ENCODE data around the gene ASF1B. TPM values are rescaled to one million over a fixed set of nuclear protein-coding genes. Genes with fewer than 3 reads are reported as not detected.

The ASF1B gene
- total RNA-seq, 4 donors from 2014 or later: 3.2 to 25.6 (median 14.2) TPM

DNA sequence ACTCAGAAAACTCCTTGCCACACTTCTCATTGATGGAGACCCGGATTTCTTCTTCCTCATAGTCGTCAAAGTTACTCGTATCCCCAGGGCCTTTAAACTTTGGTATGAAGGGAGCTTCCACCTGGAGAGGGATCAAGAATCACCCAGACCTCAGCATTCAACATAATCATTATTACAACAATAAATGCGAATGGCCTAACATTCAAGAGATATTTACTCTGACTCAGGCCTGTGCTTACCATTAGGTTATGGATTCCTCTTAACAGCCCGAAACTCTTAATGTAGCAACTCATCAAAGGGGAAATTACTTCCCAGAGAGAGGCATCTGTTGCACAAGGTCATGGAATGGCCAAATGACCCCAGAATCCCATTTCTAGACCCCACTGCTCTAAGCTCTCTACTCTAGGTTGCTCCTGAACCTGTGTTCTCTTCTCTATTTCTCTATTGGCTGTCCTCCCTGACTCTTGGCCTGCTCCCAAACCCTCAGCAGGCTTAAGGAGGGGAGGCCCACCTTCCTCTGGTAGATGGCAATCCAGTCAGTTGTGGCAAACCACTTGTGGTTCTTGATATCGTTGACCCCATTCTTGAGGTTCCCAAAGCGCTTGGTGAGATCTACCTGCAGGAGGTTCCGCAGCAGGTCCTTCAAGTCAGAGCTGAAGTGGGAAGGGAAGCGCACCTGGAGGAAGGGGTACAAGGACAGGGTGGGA lies 43.1 kb downstream of the ASF1B start:
- 92 to 98% methylated on average over 7 to 8 of the region's 9 CpGs for WGBS, 2 donors

DNA sequence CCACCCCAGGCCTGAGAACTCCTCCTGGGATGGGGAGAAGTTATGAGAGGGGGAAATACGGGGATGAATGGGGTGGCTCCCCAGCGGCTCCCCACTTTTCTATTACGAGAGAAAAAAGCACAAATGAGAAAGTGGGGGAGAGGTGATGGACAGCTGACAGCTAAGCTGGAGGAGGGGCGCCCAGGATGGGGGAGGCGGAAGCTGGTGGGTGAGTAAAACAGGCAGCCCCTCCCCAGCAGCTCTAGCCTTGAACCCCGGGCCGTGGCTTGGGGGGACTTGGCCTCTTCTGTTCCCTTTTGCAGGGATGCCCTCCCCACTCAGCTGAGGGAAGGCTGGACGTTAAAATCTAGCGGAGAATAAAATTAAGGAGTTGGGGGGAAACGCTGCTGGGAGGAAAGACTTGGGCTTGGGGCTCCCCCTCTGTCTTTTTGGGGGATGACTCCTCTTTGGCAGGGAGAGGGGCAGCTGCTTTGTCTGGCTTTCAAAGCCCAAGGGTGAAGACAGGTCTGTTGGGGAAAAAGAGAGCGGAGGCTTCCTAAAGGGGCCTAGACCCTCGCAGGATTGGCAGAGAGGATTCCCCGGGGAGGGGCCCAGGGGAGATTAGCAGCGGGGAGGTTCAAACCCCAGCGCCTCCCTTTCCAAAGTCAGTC lies 44.5 kb downstream of the ASF1B start:
- Histone ChIP-seq H3K4me1 (peaks cover 10 to 24% (median 11%) of the 10 kb centered on the region in 3 donors), H3K27me3 (no peaks in the 10 kb centered on the region), H3K36me3 (peaks cover 5 to 29% (median 8%) of the 10 kb centered on the region in 3 donors), H3K4me3 (peak overlapping the region; percentile 64 to 98 (median 84)), H3K27ac (peak overlapping the region; percentile 88 to 98 (median 92)), H3K9me3 (peaks cover 0 to 12% (median 5%) of the 10 kb centered on the region in 3 donors)
- intact Hi-C loops (cut with DNase I): no loop called here
- 12 to 15% methylated on average over 14 of the region's 15 CpGs for WGBS, 2 donors
- DNase-seq: no peak
- TF ChIP-seq, protein P1, sequence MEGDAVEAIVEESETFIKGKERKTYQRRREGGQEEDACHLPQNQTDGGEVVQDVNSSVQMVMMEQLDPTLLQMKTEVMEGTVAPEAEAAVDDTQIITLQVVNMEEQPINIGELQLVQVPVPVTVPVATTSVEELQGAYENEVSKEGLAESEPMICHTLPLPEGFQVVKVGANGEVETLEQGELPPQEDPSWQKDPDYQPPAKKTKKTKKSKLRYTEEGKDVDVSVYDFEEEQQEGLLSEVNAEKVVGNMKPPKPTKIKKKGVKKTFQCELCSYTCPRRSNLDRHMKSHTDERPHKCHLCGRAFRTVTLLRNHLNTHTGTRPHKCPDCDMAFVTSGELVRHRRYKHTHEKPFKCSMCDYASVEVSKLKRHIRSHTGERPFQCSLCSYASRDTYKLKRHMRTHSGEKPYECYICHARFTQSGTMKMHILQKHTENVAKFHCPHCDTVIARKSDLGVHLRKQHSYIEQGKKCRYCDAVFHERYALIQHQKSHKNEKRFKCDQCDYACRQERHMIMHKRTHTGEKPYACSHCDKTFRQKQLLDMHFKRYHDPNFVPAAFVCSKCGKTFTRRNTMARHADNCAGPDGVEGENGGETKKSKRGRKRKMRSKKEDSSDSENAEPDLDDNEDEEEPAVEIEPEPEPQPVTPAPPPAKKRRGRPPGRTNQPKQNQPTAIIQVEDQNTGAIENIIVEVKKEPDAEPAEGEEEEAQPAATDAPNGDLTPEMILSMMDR (IDR thresholded peaks at IDR 0.05): no peak

More for the DNA sequence above, 43.1 kb downstream of the ASF1B start:
- Histone ChIP-seq H3K9me3 (peaks cover 0 to 12% (median 5%) of the 10 kb centered on the region in 3 donors), H3K27ac (no peak overlapping the region), H3K36me3 (peaks cover 2 to 30% (median 9%) of the 10 kb centered on the region in 3 donors), H3K4me3 (no peak overlapping the region), H3K27me3 (no peaks in the 10 kb centered on the region), H3K4me1 (peaks cover 10 to 24% (median 11%) of the 10 kb centered on the region in 3 donors)
- DNase-seq: no peak
- TF ChIP-seq, protein P1 (IDR thresholded peaks at IDR 0.05): no peak
- no peak for TF ChIP-seq POLR2A (IDR thresholded peaks at IDR 0.05)
- intact Hi-C loops (cut with DNase I): no loop called here

DNA sequence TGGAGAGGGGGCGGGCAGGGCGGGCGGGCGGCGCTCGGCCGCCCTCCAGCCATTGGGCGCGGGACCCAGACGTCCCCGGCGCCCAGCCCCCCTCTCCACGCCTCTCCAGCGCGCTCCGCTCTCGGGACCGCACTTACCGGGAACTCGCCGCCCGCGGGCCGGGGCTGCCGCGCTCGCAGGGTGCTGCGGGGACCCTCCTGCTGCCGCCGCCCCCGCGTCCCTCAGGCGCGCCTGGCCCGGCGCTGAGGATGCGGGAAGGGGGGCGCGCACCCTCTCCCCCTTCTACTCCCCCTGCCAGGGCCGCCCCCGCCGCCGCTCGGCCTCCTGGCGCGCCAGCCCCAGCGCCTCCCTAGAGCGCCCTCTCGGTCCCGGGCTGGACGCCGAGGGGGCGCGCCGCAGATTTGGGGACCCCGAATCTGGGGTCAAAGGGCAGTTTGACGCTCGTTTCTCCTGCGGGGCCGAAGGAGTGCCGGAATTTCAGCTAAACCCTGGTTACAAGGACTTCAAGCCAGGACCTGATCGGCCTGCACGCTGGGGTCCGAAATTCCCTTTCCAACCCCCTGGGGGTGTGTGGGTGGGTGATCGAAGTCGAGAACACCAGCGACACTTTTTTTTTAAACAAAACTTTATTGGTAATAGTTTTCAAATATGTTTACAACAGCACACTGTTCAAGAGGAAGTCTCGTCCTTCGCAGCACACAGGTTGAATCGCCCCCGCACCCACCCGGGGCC lies 45.1 kb downstream of the ASF1B start:
- Histone ChIP-seq H3K36me3 (peaks cover under 1 to 28% (median 5%) of the 10 kb centered on the region in 3 donors), H3K4me1 (peaks cover 10 to 24% (median 11%) of the 10 kb centered on the region in 3 donors), H3K27me3 (no peaks in the 10 kb centered on the region), H3K27ac (peak overlapping the region; percentile 88 to 98 (median 92)), H3K4me3 (peak overlapping the region; percentile 64 to 98 (median 84)), H3K9me3 (peaks cover 0 to 12% (median 5%) of the 10 kb centered on the region in 3 donors)
- DNase-seq: no peak
- WGBS, 2 donors: 0 to 2% methylated on average over 12 of the region's 72 CpGs
- TF ChIP-seq POLR2A (IDR thresholded peaks at IDR 0.05): peak in 2 of 4 donors; percentile 81 to 88
- TF ChIP-seq, protein P1 (IDR thresholded peaks at IDR 0.05): peak in 1 of 6 experiments; percentile 19
- intact Hi-C loops (cut with DNase I): no loop called here

DNA sequence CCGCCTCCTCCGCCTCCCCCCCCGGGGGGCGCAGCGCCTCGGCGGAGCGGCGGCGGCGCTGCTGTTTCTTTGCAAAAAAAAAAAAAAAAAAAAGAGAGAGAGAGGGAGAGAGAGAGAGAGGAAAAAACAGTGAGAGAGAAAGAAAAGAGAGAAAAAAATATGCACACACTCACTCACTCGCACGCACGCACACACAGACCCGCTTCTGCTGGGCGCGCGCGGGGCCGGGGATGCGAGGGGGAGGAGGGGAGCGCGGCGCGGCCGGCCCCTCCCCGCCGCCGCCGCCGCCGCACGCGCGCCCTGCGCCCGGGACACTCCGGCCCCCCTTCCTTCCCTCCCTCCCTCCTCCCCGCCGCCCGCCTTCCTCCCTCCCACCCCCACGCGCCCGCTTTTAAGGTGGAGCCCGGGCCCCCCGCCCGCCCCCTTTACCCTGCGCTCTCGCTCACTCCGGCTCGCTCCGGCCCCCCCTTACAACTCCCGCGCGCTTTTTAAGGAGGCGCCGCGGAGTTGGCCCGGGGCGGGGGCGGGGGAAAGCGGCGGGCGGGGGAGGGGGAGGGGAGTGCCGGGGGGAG lies 45.8 kb downstream of the ASF1B start, which contains the start of gene SAMD1:
Gene SAMD1, minus strand, starts transcription at position 243 of the 572 bp plus-strand sequence.
- intact Hi-C loops (cut with DNase I): no loop called here
- no peak for TF ChIP-seq POLR2A (IDR thresholded peaks at IDR 0.05)
- Histone ChIP-seq H3K9me3 (peaks cover 0 to 12% (median 5%) of the 10 kb centered on the region in 3 donors), H3K27me3 (no peaks in the 10 kb centered on the region), H3K4me1 (peaks cover 10 to 24% (median 11%) of the 10 kb centered on the region in 3 donors), H3K36me3 (peaks cover 0 to 26% (median 5%) of the 10 kb centered on the region in 3 donors), H3K27ac (peak within 1 kb of the TSS; percentile 88 to 98 (median 92)), H3K4me3 (peak within 1 kb of the TSS; percentile 64 to 98 (median 84))
- WGBS, 2 donors: 0% methylated on average over 6 of the region's 65 CpGs; no CpG with 5 or more reads in 1 of the 2 donors
- peak; percentile 68 for DNase-seq
